ENCODE results near the gene COPG1. TPM values are rescaled to one million over a fixed set of nuclear protein-coding genes. Genes with fewer than 3 reads are reported as not detected.
A peak's percentile ranks its signal among the peaks of the same experiment; 100 is the strongest.

The COPG1 gene
- total and polyA plus RNA-seq, 2 of the 4 experiments (the other 2 are of a cell fraction), result 203 to 446 TPM

DNA sequence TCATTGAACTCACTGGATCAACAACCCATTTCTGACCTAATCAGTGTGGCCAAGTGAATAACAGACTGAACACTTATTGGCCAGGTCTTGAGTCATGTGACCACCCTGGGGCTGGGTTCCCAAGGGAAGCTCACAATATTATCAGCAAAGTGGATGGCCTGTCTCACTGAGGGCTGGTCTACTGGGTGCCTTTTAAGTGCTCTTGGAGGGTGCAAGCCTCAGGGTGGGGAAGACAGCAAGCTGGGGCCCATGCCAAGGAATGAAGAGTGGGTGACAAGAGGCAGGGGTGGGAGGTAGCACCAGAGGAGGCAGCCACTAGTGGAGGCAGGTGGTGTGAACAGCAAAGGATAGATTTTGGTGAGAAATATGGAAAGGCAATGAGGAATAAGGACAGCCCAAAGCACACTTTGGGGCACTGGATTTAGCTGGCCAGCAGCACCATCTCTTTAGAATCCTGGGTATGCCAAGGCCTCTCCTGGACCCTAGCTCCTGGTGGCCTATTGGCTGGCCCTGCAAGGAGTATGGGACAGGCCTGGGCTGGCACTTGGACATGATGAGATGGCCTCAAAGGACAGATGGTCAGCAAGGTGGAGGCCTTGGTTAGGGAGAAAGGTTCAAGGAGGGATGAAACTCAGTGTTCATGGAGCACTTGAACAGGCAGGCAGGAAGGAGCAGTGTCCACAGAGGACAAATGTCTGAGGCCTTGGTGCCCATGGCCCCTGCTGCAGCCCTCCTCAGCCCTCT, 63.4 kb downstream of the COPG1 start:
- Histone ChIP-seq H3K4me1 (ENCODE audit: control insufficient read depth, insufficient read depth, low read length) (peaks cover 6% of the 10 kb centered on the region; the same call in 1 of the 2 replicates), H2AK9ac (replicated peaks; ENCODE audit: low read depth, low read length, poor library complexity) (no peak overlapping the region), H2BK120ac (ENCODE audit: low read depth, low read length) (no peak overlapping the region), H3K18ac (ENCODE audit: low read depth, low read length) (no peak overlapping the region), H3K36me3 (ENCODE audit: control insufficient read depth, insufficient read depth, low read length) (no peaks in the 10 kb centered on the region), H2BK20ac (ENCODE audit: low read depth, low read length) (no peak overlapping the region), H2AFZ (replicated peaks; ENCODE audit: low read length, poor library complexity) (no peak overlapping the region), H3K23ac (ENCODE audit: low read depth, low read length) (no peak overlapping the region), H4K8ac (ENCODE audit: low read depth in 2 of 2, low read length in 2 of 2) (no peak overlapping the region), H3K9me1 (ENCODE audit: insufficient read depth, low read length) (peaks cover 21% of the 10 kb centered on the region), H2BK5ac (ENCODE audit: low read depth, low read length, poor library complexity, severe bottlenecking) (no peak overlapping the region), H3K14ac (replicated peaks; ENCODE audit: low read depth, low read length) (no peak overlapping the region), H3K9ac (ENCODE audit: low read depth, low read length) (no peak overlapping the region), H3K4me2 (ENCODE audit: low read depth, low read length) (no peak overlapping the region), H3K27ac (ENCODE audit: insufficient read depth, low read length) (no peak overlapping the region), H3K27me3 (ENCODE audit: control insufficient read depth, insufficient read depth, low read length) (no peaks in the 10 kb centered on the region), H2AK5ac (ENCODE audit: low read depth, low read length) (no peak overlapping the region), H4K20me1 (ENCODE audit: insufficient read depth, low read length) (peaks cover 8% of the 10 kb centered on the region; the same call in 1 of the 2 replicates), H2BK15ac (ENCODE audit: low read depth, low read length) (no peak overlapping the region), H4K5ac (ENCODE audit: low read depth, low read length) (no peak overlapping the region), H3K56ac (ENCODE audit: extremely low read depth, insufficient read depth, low read length) (no peak overlapping the region), H3K4ac (ENCODE audit: low read depth, low read length) (no peak overlapping the region), H4K91ac (ENCODE audit: insufficient read depth, low read depth, low read length) (no peak overlapping the region), H3K79me1 (ENCODE audit: low read depth in 1 of 2, low read length in 2 of 2) (peaks cover 0 to 33% of the 10 kb centered on the region in 2 experiments; a peak in 3 of 4 replicates), H3K4me3 (ENCODE audit: insufficient read depth, low read depth, low read length) (no peak overlapping the region), H3K9me3 (ENCODE audit: control insufficient read depth, insufficient read depth, low read length) (no peaks in the 10 kb centered on the region)
- CTCF ChIA-PET, result no interaction called here
- dilution Hi-C loops (cut with HindIII; ENCODE audit: low sequenced_read_pairs, unreplicated experiment) (no loop called here), in situ Hi-C loops (cut with MboI; ENCODE audit: low sequenced_read_pairs) (no loop called here), intact Hi-C loops (cut with micrococcal nuclease) (no loop called here)
- TF ChIP-seq POLR2A (IDR thresholded peaks at IDR 0.05; ENCODE audit: low read depth, low read length), result peak; percentile 15; the same call in 1 of the 2 replicates
- TF ChIP-seq MXI1 (IDR thresholded peaks at IDR 0.05; ENCODE audit: borderline replicate concordance, low read depth, low read length), result no peak
- TF ChIP-seq USF2 (IDR thresholded peaks at IDR 0.05; ENCODE audit: low read depth, low read length), result peak; percentile 54
- BruUV-seq (replicated peaks), result no TSS peak
- POLR2A ChIA-PET (ENCODE audit: unreplicated experiment), result no interaction called here
- peak; percentile 16 for DNase-seq
- no peak for ATAC-seq (ENCODE audit: low read depth)

Data from IMR-90 (cell line).